K562 (cell line): Measurements from ENCODE around the gene XRRA1. TPM values are rescaled to one million over a fixed set of nuclear protein-coding genes. Genes with fewer than 3 reads are reported as not detected.
A peak's percentile ranks its signal among the peaks of the same experiment; 100 is the strongest.

Experiments
- ATAC-seq: fragments of 200-7000 bp; cut with Tn5 transposase; 3 replicates; pipeline ENCODE4 v1.9.1; 2020; ENCODE audit warnings: moderate library complexity
- BruUV-seq: library from RNA; stranded (reverse); fragments of 400-500 nt; replicated peaks from 2 replicates; lab custom pipeline; 2021; lab: Mats Ljungman, UMichigan
- CTCF ChIA-PET: fragments of 300-600 bp; formaldehyde crosslinking; extraction: SDS; loops from one replicate; lab custom pipeline; 2021; ENCODE audit warnings: low intra/inter-chr PET ratio; lab: Yijun Ruan, JAX
- POLR2A ChIA-PET: fragments of 300-600, 350-650 bp; sonication (Branson Sonifier 250); formaldehyde crosslinking; extraction: SDS; loops from one replicate; lab custom pipeline; 2021; ENCODE audit warnings: antibody characterized with exemption, inconsistent platforms; lab: Yijun Ruan, JAX
- DNase-seq, 4 experiments: peaks; one replicate each; pipeline versions ENCODE4 v3.0.0 to v3.0.0-alpha.2; 2011 to 2018; ENCODE audit warnings: low spot score in 3 of 4, mixed read lengths in 3 of 4; ENCODE audit errors: extremely low read depth in 1 of 4
- FAIRE-seq: peaks from 2 replicates; lab custom pipeline; 2011; peaks lifted over from hg19 to GRCh38; lab: Jason Lieb, UNC
- H2AFZ ChIP-seq: 2 replicates; pipeline ENCODE4 v1.6.0; 2011; ENCODE audit warnings: low read depth, low read length, control low read depth, inconsistent platforms
- H3K27ac ChIP-seq: fragments of 200-600 bp; 3 replicates; pipeline ENCODE4 v1.8.0; 2011; ENCODE audit warnings: low read depth, mild to moderate bottlenecking, control low read depth, inconsistent platforms, low read length, moderate library complexity, mixed read lengths; ENCODE audit errors: extremely low read depth
- H3K27me3 ChIP-seq, 2 experiments: fragments of 300-600 bp in 1 of 2; 2 replicates in 1 of 2; 3 replicates in 1 of 2; pipeline versions ENCODE4 v1.6.0 to v1.8.0; 2011; ENCODE audit warnings: inconsistent platforms in 2 of 2, low read length in 2 of 2, mild to moderate bottlenecking in 1 of 2, mixed read lengths in 1 of 2, moderate library complexity in 1 of 2; ENCODE audit not compliant: control insufficient read depth in 2 of 2, insufficient read depth in 2 of 2
- H3K36me3 ChIP-seq: fragments of 300-600 bp; 3 replicates; pipeline ENCODE4 v1.8.0; 2011; ENCODE audit warnings: mild to moderate bottlenecking, low read length, inconsistent platforms; ENCODE audit not compliant: control insufficient read depth, insufficient read depth
- H3K4me1 ChIP-seq, 2 experiments: fragments of 200-600 bp in 1 of 2; replicated peaks in 1 of 2; 2 replicates in 1 of 2; 3 replicates in 1 of 2; pipeline versions ENCODE4 v1.5.1 to v1.8.0; 2011; ENCODE audit warnings: inconsistent platforms in 2 of 2, low read length in 2 of 2, mild to moderate bottlenecking in 1 of 2, mixed read lengths in 1 of 2, moderate library complexity in 1 of 2; ENCODE audit not compliant: control insufficient read depth in 2 of 2, insufficient read depth in 2 of 2
- H3K4me2 ChIP-seq: 2 replicates; pipeline ENCODE4 v1.6.1; 2011; ENCODE audit warnings: low read length, control low read depth, inconsistent platforms, mixed read lengths; ENCODE audit not compliant: insufficient read depth
- H3K4me3 ChIP-seq: fragments of 200-600 bp; sonication (generic), shearing (Covaris generic); 2 replicates; pipeline ENCODE4 v1.5.1; 2016; ENCODE audit warnings: control low read depth, inconsistent platforms
- H3K79me2 ChIP-seq: fragments of 200-600 bp; 3 replicates; pipeline ENCODE4 v1.8.0; 2011; ENCODE audit warnings: low read length, inconsistent platforms; ENCODE audit not compliant: control insufficient read depth, insufficient read depth
- H3K9ac ChIP-seq, 2 experiments: 2 replicates each; pipeline versions ENCODE4 v1.6.0 to v1.6.1; 2011; ENCODE audit warnings: low read depth in 2 of 2, low read length in 2 of 2, control low read depth in 1 of 2, inconsistent platforms in 1 of 2, mild to moderate bottlenecking in 1 of 2, mixed read lengths in 1 of 2; ENCODE audit not compliant: insufficient read depth in 1 of 2
- H3K9me1 ChIP-seq: one replicate; pipeline ENCODE4 v1.6.0; 2011; ENCODE audit warnings: inconsistent platforms, mild to moderate bottlenecking, low read length, moderate library complexity; ENCODE audit not compliant: control insufficient read depth, insufficient read depth
- H3K9me3 ChIP-seq: replicated peaks from 2 replicates; pipeline ENCODE4 v1.5.1; 2011; ENCODE audit warnings: low read depth, low read length, inconsistent platforms; ENCODE audit not compliant: control insufficient read depth, insufficient read depth
- H4K20me1 ChIP-seq: replicated peaks from 2 replicates; pipeline ENCODE4 v1.6.1; 2011; ENCODE audit warnings: low read length, inconsistent platforms, mixed read lengths; ENCODE audit not compliant: control insufficient read depth, insufficient read depth
- FOXA1 ChIP-seq: fragments of 450-650 bp; IDR thresholded peaks from 2 replicates; pipeline ENCODE4 v1.6.1; 2016; ENCODE audit warnings: mild to moderate bottlenecking, borderline replicate concordance
- FOXP1 ChIP-seq: sonication (generic); formaldehyde crosslinking; IDR thresholded peaks from 2 replicates; pipeline ENCODE4 v1.8.0; 2022; ENCODE audit warnings: mild to moderate bottlenecking, missing genetic modification reagents
- GTF2A2 ChIP-seq: IDR thresholded peaks from 2 replicates; pipeline ENCODE4 v1.6.1; 2016; ENCODE audit warnings: mild to moderate bottlenecking, missing genetic modification characterization, missing compliant biosample characterization
- HNRNPLL ChIP-seq: fragments of 200-400 bp; formaldehyde crosslinking; IDR thresholded peaks from 2 replicates; pipeline ENCODE4 v1.6.1; 2017; ENCODE audit warnings: low read length, low read depth, mild to moderate bottlenecking; ENCODE audit not compliant: poor library complexity, severe bottlenecking
- PHB ChIP-seq: fragments of 250-450 bp; sonication (Bioruptor Pico); IDR thresholded peaks from 2 replicates; pipeline ENCODE4 v1.5.0; 2021
- SMAD2 ChIP-seq: fragments of 150-350 bp; IDR thresholded peaks from 2 replicates; pipeline ENCODE4 v1.6.1; 2014; ENCODE audit warnings: low read depth, mild to moderate bottlenecking, low read length
- WGBS: fragments of 100-300 bp; shearing (Covaris generic); methylation state at CpG from one replicate; pipeline ENCODE4 v1.1.6; 2016; ENCODE audit warnings: low coverage, mixed read lengths; ENCODE audit not compliant: insufficient coverage; ENCODE audit errors: missing lambda C conversion rate; 5-methylcytosine and 5-hydroxymethylcytosine counted together
- in situ Hi-C: fragments of 300-500 bp; cut with MboI; formaldehyde crosslinking; loops from 4 replicates; pipeline ENCODE4 v1.15.0; 2018; ENCODE audit warnings: inconsistent platforms, mixed read lengths
- intact Hi-C: fragments of 100-400 bp; cut with micrococcal nuclease; formaldehyde crosslinking; loops from 2 replicates; pipeline ENCODE4 v1.14.2; 2022
- polyA plus RNA-seq, 8 experiments: library from polyadenylated mRNA; depleted of rRNA in 4 of 8; stranded (reverse) in 5 of 8; unstranded in 3 of 8; fragments of >200 nt; fragmentation: Nextera tagmentation in 2 of 8; fragmentation: Illumina TruSeq in 1 of 8; extraction: Ambion mirVana in 2 of 8; extraction: Trizol in 1 of 8; gene quantifications; 2 replicates each; pipeline versions ENCODE4 v1.2.1 to v1.2.3, GENCODE V29; 2011 to 2014; ENCODE audit warnings: inconsistent platforms in 1 of 8, missing spikeins in 1 of 8
- total RNA-seq, 7 experiments: library from RNA; depleted of rRNA in 6 of 7; stranded (reverse); fragments of >200 nt in 6 of 7; fragmentation: Illumina TruSeq in 2 of 7; extraction: Trizol in 2 of 7; gene quantifications; 2 replicates each; pipeline versions ENCODE4 v1.2.1 to v1.2.3, GENCODE V29; 2011 to 2021; ENCODE audit warnings: low replicate concordance in 1 of 7
- TF ChIP-seq, protein P1 (sequence below), 2 experiments: fragments of 150-350 bp in 1 of 2; IDR thresholded peaks; 2 replicates each; pipeline ENCODE4 v1.6.1; 2012 to 2016; ENCODE audit warnings: low read depth in 2 of 2, low read length in 2 of 2, mild to moderate bottlenecking in 1 of 2, moderate library complexity in 1 of 2

Gene XRRA1
- total and polyA plus RNA-seq, 9 of the 15 experiments (the other 6 are each of a cell fraction or from before 2014, with no cell fraction given), result 5.0 to 22.5 (median 16.0) TPM

DNA sequence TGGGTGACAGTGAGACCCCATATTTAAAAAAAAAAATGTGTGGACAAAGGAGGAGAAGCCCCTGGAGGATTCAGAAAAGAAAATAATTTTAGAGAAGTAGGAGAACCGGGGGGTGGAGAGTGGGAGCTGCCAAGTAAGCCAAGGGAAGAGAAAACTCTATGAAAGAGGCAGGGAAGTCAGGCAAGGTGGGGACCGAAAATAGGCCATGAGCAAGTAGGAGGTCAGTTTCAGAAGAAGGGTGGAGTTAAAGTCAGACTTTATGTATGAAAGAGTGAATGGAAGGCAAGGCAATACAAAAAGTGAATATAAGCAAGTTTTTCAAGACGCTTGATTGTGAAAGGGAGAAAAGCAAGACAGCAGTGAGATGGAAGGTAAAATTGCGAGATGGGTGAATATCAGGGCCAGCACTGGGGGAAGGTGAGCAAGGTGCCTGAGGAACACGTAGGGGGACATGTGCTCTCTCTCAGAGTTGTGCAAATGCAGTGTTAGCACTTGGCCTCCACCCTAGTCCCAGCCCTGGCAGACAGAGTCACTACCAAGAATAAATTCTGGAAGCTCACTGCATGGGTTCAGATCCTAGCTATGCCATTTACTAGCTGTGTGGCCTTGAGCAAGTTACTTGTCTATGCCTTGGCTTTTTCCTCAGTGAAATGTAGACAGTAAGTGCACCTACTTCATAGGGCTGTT lies 6.7 kb downstream of the XRRA1 start:
- no TSS peak for BruUV-seq
- FAIRE-seq, result no peak
- Histone ChIP-seq H3K4me3 (no peak overlapping the region), H3K4me1 (peaks cover 0 to 11% of the 10 kb centered on the region in 2 experiments; a peak in 3 of 5 replicates), H3K9me1 (no peaks in the 10 kb centered on the region), H3K4me2 (no peak overlapping the region), H2AFZ (no peak overlapping the region), H3K27me3 (no peaks in the 10 kb centered on the region), H3K36me3 (peaks cover 57% of the 10 kb centered on the region; the same call in 2 of the 3 replicates), H3K9me3 (no peaks in the 10 kb centered on the region), H3K79me2 (peaks cover 9% of the 10 kb centered on the region; the same call in 2 of the 3 replicates), H3K27ac (no peak overlapping the region), H4K20me1 (no peaks in the 10 kb centered on the region), H3K9ac (peak overlapping the region in 1 of 2 experiments; percentile 56; a peak in 1 of 4 replicates)
- ChIA-PET CTCF (interaction anchor here (1.5 kb wide), 1 partner anchor 306 kb away, joined by 7 read pairs; no protein-coding TSS in a partner anchor), POLR2A (interaction anchor here (0.6 kb wide), 1 partner anchor 15 kb away, joined by 3 read pairs; no protein-coding TSS in a partner anchor)
- ATAC-seq, result no peak
- in situ Hi-C loops (no loop called here), intact Hi-C loops (no loop called here)
- TF ChIP-seq PHB (CRISPR knock-in tag) (no peak), HNRNPLL (no peak), FOXP1 (CRISPR knock-in tag) (no peak), SMAD2 (no peak), FOXA1 (no peak), GTF2A2 (tag) (no peak)
- TF ChIP-seq, protein P1, sequence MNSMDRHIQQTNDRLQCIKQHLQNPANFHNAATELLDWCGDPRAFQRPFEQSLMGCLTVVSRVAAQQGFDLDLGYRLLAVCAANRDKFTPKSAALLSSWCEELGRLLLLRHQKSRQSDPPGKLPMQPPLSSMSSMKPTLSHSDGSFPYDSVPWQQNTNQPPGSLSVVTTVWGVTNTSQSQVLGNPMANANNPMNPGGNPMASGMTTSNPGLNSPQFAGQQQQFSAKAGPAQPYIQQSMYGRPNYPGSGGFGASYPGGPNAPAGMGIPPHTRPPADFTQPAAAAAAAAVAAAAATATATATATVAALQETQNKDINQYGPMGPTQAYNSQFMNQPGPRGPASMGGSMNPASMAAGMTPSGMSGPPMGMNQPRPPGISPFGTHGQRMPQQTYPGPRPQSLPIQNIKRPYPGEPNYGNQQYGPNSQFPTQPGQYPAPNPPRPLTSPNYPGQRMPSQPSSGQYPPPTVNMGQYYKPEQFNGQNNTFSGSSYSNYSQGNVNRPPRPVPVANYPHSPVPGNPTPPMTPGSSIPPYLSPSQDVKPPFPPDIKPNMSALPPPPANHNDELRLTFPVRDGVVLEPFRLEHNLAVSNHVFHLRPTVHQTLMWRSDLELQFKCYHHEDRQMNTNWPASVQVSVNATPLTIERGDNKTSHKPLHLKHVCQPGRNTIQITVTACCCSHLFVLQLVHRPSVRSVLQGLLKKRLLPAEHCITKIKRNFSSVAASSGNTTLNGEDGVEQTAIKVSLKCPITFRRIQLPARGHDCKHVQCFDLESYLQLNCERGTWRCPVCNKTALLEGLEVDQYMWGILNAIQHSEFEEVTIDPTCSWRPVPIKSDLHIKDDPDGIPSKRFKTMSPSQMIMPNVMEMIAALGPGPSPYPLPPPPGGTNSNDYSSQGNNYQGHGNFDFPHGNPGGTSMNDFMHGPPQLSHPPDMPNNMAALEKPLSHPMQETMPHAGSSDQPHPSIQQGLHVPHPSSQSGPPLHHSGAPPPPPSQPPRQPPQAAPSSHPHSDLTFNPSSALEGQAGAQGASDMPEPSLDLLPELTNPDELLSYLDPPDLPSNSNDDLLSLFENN (IDR thresholded peaks at IDR 0.05; ENCODE audit: low read depth in 2 of 2, low read length in 2 of 2), result no peak
- TF ChIP-seq, all 486 proteins: peak for 0
- DNase-seq, result no peak
- WGBS, result 71% methylated on average over 5 of the region's 5 CpGs
